ENCODE measurements around the gene NISCH.

DNA sequence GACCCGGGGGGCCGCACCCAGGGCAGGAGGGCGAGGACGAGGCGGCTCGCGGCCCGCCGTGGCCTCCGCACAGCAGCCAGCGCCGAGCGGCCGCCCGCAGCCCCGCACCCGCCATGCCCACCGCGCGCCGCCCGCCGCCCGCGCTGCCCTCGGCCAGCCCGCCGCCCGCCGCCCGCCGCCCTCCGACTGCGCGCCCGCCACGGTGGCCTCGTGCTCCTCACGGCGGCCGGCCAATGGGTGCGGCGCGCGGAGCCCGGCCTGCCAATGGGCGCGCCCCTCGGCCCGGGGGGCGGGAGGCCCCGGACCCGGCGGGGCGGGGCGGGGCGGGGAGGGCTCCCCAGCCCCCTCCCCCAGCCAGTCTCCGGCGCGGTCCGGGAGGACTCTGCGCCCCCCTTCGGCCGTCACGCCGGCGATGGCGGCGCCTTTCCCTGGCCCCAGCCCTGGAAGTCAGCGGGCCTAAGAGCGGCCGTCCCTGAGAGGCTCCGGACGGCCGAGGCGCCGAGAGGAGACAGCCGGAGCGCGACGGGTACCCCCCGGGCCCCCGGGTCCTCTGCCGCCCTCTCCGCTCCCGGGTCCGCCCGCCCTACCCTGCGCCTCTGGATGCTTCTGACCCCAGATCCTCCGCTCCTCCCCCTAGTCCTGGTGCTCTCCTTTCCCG is 78.3 kb downstream of the NISCH start, which contains the start of gene NT5DC2:
- TF ChIP-seq RAD21 (IDR thresholded peaks at IDR 0.05; ENCODE audit: low read depth) = no peak
- no peak for TF ChIP-seq EP300 (IDR thresholded peaks at IDR 0.05; ENCODE audit: borderline replicate concordance)
- TF ChIP-seq NFIC (IDR thresholded peaks at IDR 0.05) = no peak
- no peak for TF ChIP-seq CEBPB (IDR thresholded peaks at IDR 0.05)
- no peak for TF ChIP-seq EGR1 (IDR thresholded peaks at IDR 0.05)
- peak; percentile 51; the same call in 1 of the 2 replicates for TF ChIP-seq ZBTB7A (IDR thresholded peaks at IDR 0.05; ENCODE audit: low read depth)

Measured in Ishikawa (cell line).